ENCODE results near the gene AFF3. TPM values are rescaled to one million over a fixed set of nuclear protein-coding genes. Genes with fewer than 3 reads are reported as not detected.

Gene AFF3
- total RNA-seq, 1 experiment from 2014 or later = 0.22 TPM

DNA sequence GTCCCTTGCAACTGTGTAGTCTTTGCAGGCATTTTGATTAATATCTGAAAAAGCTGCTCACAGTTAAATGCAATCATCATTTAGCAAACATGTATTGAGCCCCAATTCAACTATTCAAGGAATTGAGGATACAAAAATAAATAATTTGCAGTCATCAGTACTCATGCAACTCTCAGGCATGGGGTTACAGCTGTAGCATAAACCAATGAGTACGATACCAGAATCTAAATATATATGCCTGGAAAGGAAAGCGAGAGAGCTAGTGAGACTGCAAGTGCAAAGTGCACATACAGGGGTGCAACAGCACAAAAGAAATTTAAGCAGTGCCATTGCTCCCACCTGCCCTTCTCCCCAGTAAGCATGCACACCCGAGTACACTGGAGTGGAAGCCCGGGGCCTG is 216.4 kb downstream of the AFF3 start:
- WGBS (ENCODE audit: extremely low coverage, insufficient read length, low lambda C conversion rate) = no CpG with 5 or more reads among the region's 4 CpGs
- Mint-ChIP-seq H3K27me3 (ENCODE audit: low read depth) (no peaks in the 10 kb centered on the region; the same call in 1 of the 2 replicates), H3K4me1 (no peaks in the 10 kb centered on the region)

More for the DNA sequence above, 216.4 kb downstream of the AFF3 start:
- no peak overlapping the region for H2BK5ac ChIP-seq (ENCODE audit: insufficient read length, low read length)
- no peak overlapping the region for H2AFZ ChIP-seq (ENCODE audit: low read length)
- DNase-seq = no peak
- Mint-ChIP-seq H3K9me3 (peaks cover 0 to 12% of the 10 kb centered on the region in 2 experiments; a peak in 2 of 5 replicates), H3K4me3 (no peak overlapping the region), H3K36me3 (ENCODE audit: insufficient read depth in 1 of 3, low read depth in 3 of 3) (peaks cover 0 to 2% (median 0%) of the 10 kb centered on the region in 3 experiments; a peak in 1 of 7 replicates), H3K27ac (no peak overlapping the region)
- H3K18ac ChIP-seq (ENCODE audit: insufficient read length, low read depth, low read length) = no peak overlapping the region
- no peaks in the 10 kb centered on the region for H3K79me1 ChIP-seq (ENCODE audit: insufficient read depth, low read depth, low read length, poor library complexity, severe bottlenecking)
- H3K79me2 ChIP-seq (ENCODE audit: insufficient read depth, low read length) = no peaks in the 10 kb centered on the region
- H3K4me2 ChIP-seq (ENCODE audit: insufficient read depth, insufficient read length, low read length) = no peak overlapping the region
- no peak overlapping the region for H4K5ac ChIP-seq (ENCODE audit: insufficient read length, low read depth, low read length)
- no peaks in the 10 kb centered on the region for H3K27me3 ChIP-seq (ENCODE audit: insufficient read depth, low read length)
- no peak overlapping the region for H3T11ph ChIP-seq (ENCODE audit: low read length)
- no peak overlapping the region for H4K8ac ChIP-seq (replicated peaks; ENCODE audit: insufficient read length, low read depth, low read length)
- no peaks in the 10 kb centered on the region for H4K20me1 ChIP-seq (ENCODE audit: control insufficient read depth, insufficient read depth, insufficient read length)
- H3K56ac ChIP-seq (ENCODE audit: insufficient read length, low read depth, low read length) = no peak overlapping the region
- H3K23ac ChIP-seq (ENCODE audit: insufficient read length, low read depth, low read length) = no peak overlapping the region
- no peak overlapping the region for H4K91ac ChIP-seq (ENCODE audit: insufficient read length, low read depth, low read length)
- H2BK20ac ChIP-seq (ENCODE audit: low read depth, low read length, poor library complexity, severe bottlenecking) = no peak overlapping the region
- TF ChIP-seq CTCF (conservative IDR thresholded peaks at IDR 0.05) = no peak
- H3K4ac ChIP-seq (ENCODE audit: low read depth, low read length) = no peak overlapping the region
- no peak overlapping the region for H3K27ac ChIP-seq (ENCODE audit: insufficient read length, low read depth, low read length)
- no peak overlapping the region for H2BK12ac ChIP-seq (ENCODE audit: insufficient read length, low read depth, low read length)
- H2AK5ac ChIP-seq (ENCODE audit: insufficient read length, low read length) = no peak overlapping the region
- H2BK15ac ChIP-seq (ENCODE audit: low read depth, low read length) = no peak overlapping the region
- no peak overlapping the region for H3K9ac ChIP-seq (ENCODE audit: extremely low read depth, insufficient read length, low read length)
- H3K9me3 ChIP-seq (ENCODE audit: control insufficient read depth, low read depth, low read length) = no peaks in the 10 kb centered on the region
- H3K4me1 ChIP-seq (ENCODE audit: insufficient read depth, low read length) = no peaks in the 10 kb centered on the region
- no peaks in the 10 kb centered on the region for H3K23me2 ChIP-seq (ENCODE audit: insufficient read length, low read depth, low read length, poor library complexity, severe bottlenecking)
- H2BK120ac ChIP-seq (ENCODE audit: low read depth, low read length, poor library complexity, severe bottlenecking) = no peak overlapping the region
- H3K14ac ChIP-seq (ENCODE audit: insufficient read depth, low read length) = no peak overlapping the region
